Activated CD4-positive, alpha-beta memory T cell treated with anti-CD3 and anti-CD28 coated beads, Interleukin-2, amount 10 ng/mL, durations not matched to agents 7 days and 5 days (primary cell): ENCODE data around the gene KIR3DL3. TPM values are rescaled to one million over a fixed set of nuclear protein-coding genes. Genes with fewer than 3 reads are reported as not detected.
"Not testable (repeated sequence)": the region's sequence is repeated elsewhere in the genome, so short reads cannot be mapped to it uniquely, and the experiment has no call there.

ENCODE experiments used
- CTCF ChIA-PET: fragments of 350-600 bp; sonication (Branson Sonifier 250); formaldehyde crosslinking; loops from one replicate; lab custom pipeline; 2021; ENCODE audit warnings: antibody characterized with exemption, inconsistent platforms; lab: Charles Lee
- POLR2A ChIA-PET: fragments of 350-600 bp; sonication (Branson Sonifier 250); formaldehyde crosslinking; loops from one replicate; lab custom pipeline; 2021; ENCODE audit warnings: antibody characterized with exemption; lab: Charles Lee
- DNase-seq: peaks from one replicate; pipeline ENCODE4 v3.0.0-alpha.2; 2020
- H3K27ac Mint-ChIP-seq: one replicate; pipeline ENCODE4 v1.8.0; 2021; ENCODE audit warnings: mild to moderate bottlenecking, mixed read lengths
- H3K27me3 Mint-ChIP-seq: one replicate; pipeline ENCODE4 v1.8.0; 2021; ENCODE audit warnings: mixed read lengths
- H3K36me3 Mint-ChIP-seq: one replicate; pipeline ENCODE4 v1.8.0; 2021; ENCODE audit warnings: low read depth, mixed read lengths
- H3K4me1 Mint-ChIP-seq: one replicate; pipeline ENCODE4 v1.8.0; 2021; ENCODE audit warnings: mixed read lengths
- H3K4me3 Mint-ChIP-seq: one replicate; pipeline ENCODE4 v1.8.0; 2021; ENCODE audit warnings: mild to moderate bottlenecking, mixed read lengths
- H3K9me3 Mint-ChIP-seq: one replicate; pipeline ENCODE4 v1.8.0; 2021; ENCODE audit warnings: mixed read lengths
- total RNA-seq, 2 experiments: library from RNA; stranded (reverse); gene quantifications; one replicate each; pipeline ENCODE4 v1.2.3, GENCODE V29; 2021

The KIR3DL3 gene
- total RNA-seq = not detected

DNA sequence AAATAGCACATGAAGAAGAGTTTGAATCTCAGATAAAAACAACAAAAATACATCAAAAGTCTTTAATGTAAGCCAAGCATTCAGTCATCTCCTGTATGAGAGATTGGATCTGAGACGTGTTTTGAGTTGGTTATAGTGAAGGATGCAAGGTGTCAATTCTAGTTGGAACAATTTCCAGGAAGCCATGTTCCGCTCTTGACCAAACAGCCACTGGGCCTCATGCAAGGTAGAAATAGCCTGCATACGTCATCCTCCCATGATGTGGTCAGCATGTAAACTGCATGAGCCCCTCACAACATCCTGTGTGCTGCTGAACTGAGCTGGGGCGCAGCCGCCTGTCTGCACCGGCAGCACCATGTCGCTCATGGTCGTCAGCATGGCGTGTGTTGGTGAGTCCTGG, at the start of gene KIR3DL3:
Gene KIR3DL3, plus strand, starts transcription at position 301 of the 400 bp plus-strand sequence. Its CDS starts 55 bp downstream, at position 356.
- CTCF ChIA-PET = no interaction called here
- DNase-seq = no peak
- peaks cover 10% of the 10 kb centered on the region for H3K9me3 Mint-ChIP-seq
- POLR2A ChIA-PET = no interaction called here
- H3K4me3 Mint-ChIP-seq = no peak within 1 kb of the TSS
- no peaks in the 10 kb centered on the region for H3K4me1 Mint-ChIP-seq
- H3K27me3 Mint-ChIP-seq = peaks cover 3% of the 10 kb centered on the region
- H3K36me3 Mint-ChIP-seq = no peaks in the 10 kb centered on the region
- H3K27ac Mint-ChIP-seq = no peak within 1 kb of the TSS

DNA sequence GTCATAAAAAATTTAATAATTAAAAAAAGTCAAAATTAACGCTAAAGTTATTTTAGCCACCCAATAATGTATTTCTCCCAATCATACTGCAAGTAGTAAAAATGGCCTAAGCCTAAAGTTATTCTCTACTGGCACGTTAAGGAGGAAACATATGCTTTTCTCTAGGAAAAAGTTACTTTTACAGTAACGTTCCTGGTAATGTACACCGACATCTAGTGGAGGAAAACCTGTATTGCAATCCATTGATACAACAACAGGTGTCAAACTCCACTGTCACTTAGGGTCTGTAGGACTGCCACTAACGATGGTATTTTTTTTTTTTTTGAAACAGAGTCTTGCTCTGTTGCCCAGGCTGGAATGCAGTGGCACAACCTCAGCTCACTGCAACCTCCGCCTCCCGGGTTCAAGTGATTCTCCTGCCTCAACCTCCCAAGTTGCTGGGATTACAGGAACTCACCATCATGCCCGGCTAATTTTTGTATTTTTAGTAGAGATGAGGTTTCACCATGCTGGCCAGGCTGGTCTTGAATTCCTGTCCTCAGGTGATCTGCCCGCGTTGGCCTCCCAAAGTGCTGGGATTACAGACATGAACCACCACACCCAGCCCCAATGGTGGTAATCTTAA, 47.9 kb upstream of the KIR3DL3 start:
- H3K4me3 Mint-ChIP-seq, H3K4me1 Mint-ChIP-seq, DNase-seq, H3K27ac Mint-ChIP-seq, H3K27me3 Mint-ChIP-seq, H3K36me3 Mint-ChIP-seq, H3K9me3 Mint-ChIP-seq, POLR2A ChIA-PET: not testable (repeated sequence)
- CTCF ChIA-PET = interaction anchor here (0.9 to 6.7 kb wide), 5 partner anchors 23 to 197 kb away, joined by 3 to 89 read pairs (median 12); no protein-coding TSS in a partner anchor

DNA sequence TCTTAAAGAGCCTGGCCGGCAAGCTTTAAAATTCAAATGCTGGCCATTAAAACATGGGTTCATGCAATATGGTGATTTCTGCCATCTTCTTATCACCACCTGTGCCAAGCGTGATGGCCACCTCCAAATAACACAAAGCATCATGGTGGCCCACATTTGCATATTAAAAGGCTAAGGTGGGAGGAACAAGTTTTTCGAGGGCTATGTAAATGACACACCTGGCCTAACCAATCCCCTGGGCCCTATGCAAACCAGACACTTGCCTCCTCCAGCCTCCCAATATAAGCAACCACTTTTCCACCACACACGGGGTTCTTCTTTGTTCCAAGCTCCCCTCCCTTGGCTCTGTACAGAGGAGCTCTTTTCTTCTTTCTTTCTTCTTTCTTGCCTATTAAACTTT, 47.0 kb upstream of the KIR3DL3 start:
- ChIA-PET CTCF (interaction anchor here (0.7 to 6.7 kb wide), 5 partner anchors 13 to 198 kb away, joined by 3 to 89 read pairs (median 4); no protein-coding TSS in a partner anchor), POLR2A (no interaction called here)
- Mint-ChIP-seq H3K27ac (no peak overlapping the region), H3K9me3 (no peaks in the 10 kb centered on the region), H3K27me3 (peaks cover 10% of the 10 kb centered on the region), H3K4me1 (no peaks in the 10 kb centered on the region), H3K36me3 (no peaks in the 10 kb centered on the region), H3K4me3 (no peak overlapping the region)
- DNase-seq = no peak

DNA sequence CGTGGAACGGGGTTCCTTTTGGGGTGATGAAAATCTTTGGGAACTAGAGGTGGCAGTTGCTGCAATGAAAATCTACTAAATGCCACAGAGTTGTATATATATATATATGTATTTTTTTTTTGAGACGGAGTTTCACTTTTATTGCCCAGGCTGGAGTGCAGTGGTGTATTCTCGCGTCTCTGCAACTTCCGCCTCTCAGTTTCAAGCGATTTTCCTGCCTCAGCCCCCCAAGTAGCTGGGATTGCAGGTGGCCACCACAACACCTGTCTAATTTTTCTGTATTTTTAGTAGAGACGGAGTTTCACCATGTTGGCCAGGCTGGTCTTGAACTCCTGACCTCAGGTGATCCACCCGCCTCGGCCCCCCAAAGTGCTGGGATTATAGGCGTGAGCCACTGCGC, 42.6 kb upstream of the KIR3DL3 start:
- H3K9me3 Mint-ChIP-seq, H3K4me1 Mint-ChIP-seq, H3K36me3 Mint-ChIP-seq, DNase-seq, POLR2A ChIA-PET, H3K27ac Mint-ChIP-seq, H3K4me3 Mint-ChIP-seq, CTCF ChIA-PET: not testable (repeated sequence)
- H3K27me3 Mint-ChIP-seq = peaks cover 10% of the 10 kb centered on the region

DNA sequence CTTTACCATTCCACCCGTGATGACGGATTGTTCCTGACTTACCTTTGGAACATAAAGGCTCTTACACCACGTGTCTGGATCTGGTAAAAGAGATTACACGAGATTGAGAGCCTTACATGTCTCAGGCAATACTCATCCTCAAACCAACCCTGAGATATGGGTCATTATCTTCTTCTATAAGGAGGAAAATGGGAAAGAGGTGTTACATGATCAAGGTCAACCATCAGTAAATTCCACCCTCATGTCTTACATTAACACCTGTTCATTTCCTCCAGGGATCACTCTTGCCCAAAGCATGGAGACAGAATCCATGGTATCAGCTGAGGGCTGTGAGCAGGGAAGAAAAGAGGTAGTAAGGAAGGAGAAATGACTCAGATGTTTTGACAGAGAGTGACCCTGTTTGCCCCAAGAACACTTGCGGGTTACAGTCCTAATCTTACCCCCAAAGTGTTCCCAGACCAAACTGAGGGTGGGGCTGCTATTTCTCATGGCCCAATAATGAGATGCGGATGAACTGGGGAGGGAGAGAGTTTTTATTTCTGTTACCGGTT, 41.9 kb upstream of the KIR3DL3 start:
- no peak overlapping the region for H3K27ac Mint-ChIP-seq
- H3K4me3 Mint-ChIP-seq = no peak overlapping the region
- peaks cover 10% of the 10 kb centered on the region for H3K27me3 Mint-ChIP-seq
- no peaks in the 10 kb centered on the region for H3K36me3 Mint-ChIP-seq
- ChIA-PET POLR2A (no interaction called here), CTCF (interaction anchor here (1.7 to 2.9 kb wide), 4 partner anchors 9 to 204 kb away, joined by 3 to 28 read pairs (median 4); no protein-coding TSS in a partner anchor)
- no peaks in the 10 kb centered on the region for H3K4me1 Mint-ChIP-seq
- no peaks in the 10 kb centered on the region for H3K9me3 Mint-ChIP-seq
- no peak for DNase-seq

DNA sequence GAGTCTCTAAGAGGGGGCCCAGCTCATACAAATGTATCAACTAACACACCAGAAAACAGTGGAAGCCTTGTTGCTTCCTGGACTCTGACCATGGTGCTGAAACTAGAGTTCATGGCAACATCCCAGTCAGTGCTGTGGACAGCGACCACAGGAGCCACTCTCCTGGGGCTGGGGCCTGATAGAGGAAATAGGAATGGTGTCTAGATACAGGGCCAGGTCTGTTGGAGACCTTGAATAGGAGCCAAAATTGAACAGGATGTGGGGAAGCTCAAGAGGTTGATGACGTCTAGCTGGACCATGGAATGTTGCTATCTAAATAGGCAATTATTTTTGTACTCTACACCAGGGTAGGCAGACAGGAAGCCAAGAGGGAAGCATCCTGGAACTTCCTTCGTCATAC, 39.7 kb upstream of the KIR3DL3 start:
- CTCF ChIA-PET = interaction anchor here (1.2 to 2.9 kb wide), 2 partner anchors 11 to 206 kb away, joined by 4 to 28 read pairs; no protein-coding TSS in a partner anchor
- no peak overlapping the region for H3K4me3 Mint-ChIP-seq
- H3K4me1 Mint-ChIP-seq = no peaks in the 10 kb centered on the region
- H3K27ac Mint-ChIP-seq = no peak overlapping the region
- peak; percentile 25 for DNase-seq
- no peaks in the 10 kb centered on the region for H3K36me3 Mint-ChIP-seq
- POLR2A ChIA-PET = no interaction called here
- H3K27me3 Mint-ChIP-seq = peaks cover 11% of the 10 kb centered on the region
- no peaks in the 10 kb centered on the region for H3K9me3 Mint-ChIP-seq

DNA sequence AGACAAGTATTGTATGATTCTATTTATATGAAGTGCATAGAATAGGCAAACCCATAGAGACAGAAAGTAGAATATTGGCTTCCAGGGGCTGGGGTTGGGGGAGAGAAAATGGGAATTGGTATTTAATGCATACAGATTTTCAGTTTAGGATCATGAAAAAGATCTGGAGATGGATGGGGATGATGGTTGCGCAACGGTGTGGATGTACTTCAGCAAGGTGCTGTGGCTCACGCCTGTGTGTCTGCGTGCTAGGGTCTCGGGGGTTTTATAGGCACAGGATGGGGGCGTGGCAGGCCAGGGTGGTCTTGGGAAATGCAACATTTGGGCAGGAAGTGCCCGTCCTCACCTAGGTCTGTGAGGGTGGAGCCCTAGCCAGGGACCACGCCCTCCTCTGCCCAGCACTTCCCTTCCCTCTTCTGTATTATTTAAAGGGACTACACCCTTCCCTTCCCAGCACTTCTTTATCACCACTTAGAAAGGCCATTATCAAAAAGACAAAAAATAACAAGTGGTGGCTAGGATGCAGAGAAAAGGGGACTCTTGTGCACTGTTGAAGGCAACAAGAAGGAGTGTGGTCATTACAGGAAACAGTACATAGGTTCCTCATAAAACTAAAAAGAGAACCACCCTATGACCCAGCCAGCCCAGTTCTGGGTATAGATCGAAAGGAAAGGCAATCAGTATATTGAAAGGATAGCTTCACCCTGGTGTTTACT, 32.5 kb upstream of the KIR3DL3 start:
- ChIA-PET POLR2A (no interaction called here), CTCF (no interaction called here)
- Mint-ChIP-seq H3K9me3 (no peaks in the 10 kb centered on the region), H3K27ac (no peak overlapping the region), H3K4me1 (peaks cover 14% of the 10 kb centered on the region), H3K36me3 (no peaks in the 10 kb centered on the region), H3K4me3 (no peak overlapping the region), H3K27me3 (peaks cover 7% of the 10 kb centered on the region)
- no peak for DNase-seq

DNA sequence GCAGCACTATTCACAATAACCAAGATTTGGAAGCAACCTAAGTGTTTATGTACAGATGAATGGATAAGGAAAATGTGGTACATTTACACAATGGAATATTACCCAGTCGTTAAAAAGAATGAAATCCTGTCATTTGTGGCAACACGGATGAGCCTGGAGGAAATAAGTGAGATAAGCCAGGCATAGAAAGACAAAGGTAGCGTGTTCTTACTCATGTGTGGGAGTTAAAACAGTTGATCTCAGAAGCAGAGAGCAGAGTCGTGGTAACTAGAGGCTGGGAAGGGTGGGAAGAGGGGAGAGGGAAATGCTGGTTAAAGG, 32.0 kb upstream of the KIR3DL3 start:
- Mint-ChIP-seq H3K36me3 (no peaks in the 10 kb centered on the region), H3K27ac (no peak overlapping the region), H3K27me3 (peaks cover 7% of the 10 kb centered on the region), H3K9me3 (no peaks in the 10 kb centered on the region), H3K4me1 (peaks cover 14% of the 10 kb centered on the region), H3K4me3 (no peak overlapping the region)
- CTCF ChIA-PET = no interaction called here
- no peak for DNase-seq
- POLR2A ChIA-PET = no interaction called here

DNA sequence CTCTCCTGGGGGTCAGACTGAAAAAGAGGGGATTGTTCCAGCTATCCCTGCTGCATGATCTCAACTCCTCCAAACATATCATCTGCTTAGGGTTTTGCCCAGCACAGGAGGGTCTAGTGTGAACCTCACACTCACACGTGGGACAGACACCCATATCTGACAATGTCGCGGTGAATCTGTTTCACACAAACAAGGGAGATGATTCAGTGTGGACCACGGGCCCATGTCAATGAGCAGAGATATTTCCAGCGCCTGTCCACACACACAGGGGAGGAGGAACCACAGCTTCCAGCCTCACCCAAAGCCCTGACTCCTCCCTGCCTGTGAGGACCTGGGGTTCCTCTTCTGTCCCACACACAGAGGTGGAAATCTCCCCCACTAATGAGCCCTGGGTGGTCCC, 29.6 kb upstream of the KIR3DL3 start:
- CTCF ChIA-PET = interaction anchor here (1.1 kb wide), 1 partner anchor 20 kb away, joined by 3 read pairs; no protein-coding TSS in a partner anchor
- no peaks in the 10 kb centered on the region for H3K36me3 Mint-ChIP-seq
- H3K9me3 Mint-ChIP-seq = no peaks in the 10 kb centered on the region
- H3K27ac Mint-ChIP-seq = no peak overlapping the region
- POLR2A ChIA-PET = no interaction called here
- peaks cover 5% of the 10 kb centered on the region for H3K27me3 Mint-ChIP-seq
- no peak overlapping the region for H3K4me3 Mint-ChIP-seq
- no peak for DNase-seq
- peaks cover 14% of the 10 kb centered on the region for H3K4me1 Mint-ChIP-seq

DNA sequence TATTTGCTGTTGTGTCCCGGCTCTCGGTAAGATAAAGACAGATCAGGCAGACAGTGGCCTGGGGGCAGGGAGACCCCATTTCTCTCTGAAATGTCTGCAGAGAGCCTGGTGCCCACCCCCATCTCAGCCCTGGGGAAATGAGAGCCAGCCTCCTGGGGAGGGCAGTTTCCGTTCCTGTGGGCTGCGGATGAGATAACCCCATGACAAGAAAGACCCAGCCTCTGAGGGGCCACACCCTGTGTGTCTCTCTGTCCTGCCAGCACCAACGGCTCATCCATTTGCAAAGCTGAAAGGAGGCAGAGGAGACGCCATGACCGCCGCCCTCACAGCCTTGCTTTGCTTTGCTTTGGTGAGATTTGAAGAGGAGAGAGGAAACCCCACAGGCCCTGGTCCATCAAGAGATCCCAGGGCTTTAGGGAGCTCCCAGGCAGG, 28.1 kb upstream of the KIR3DL3 start:
- Mint-ChIP-seq H3K27ac (no peak overlapping the region), H3K36me3 (no peaks in the 10 kb centered on the region), H3K4me3 (peak overlapping the region; percentile 41), H3K27me3 (peaks cover 5% of the 10 kb centered on the region), H3K4me1 (peaks cover 14% of the 10 kb centered on the region), H3K9me3 (no peaks in the 10 kb centered on the region)
- no peak for DNase-seq
- CTCF ChIA-PET = no interaction called here
- POLR2A ChIA-PET = no interaction called here

DNA sequence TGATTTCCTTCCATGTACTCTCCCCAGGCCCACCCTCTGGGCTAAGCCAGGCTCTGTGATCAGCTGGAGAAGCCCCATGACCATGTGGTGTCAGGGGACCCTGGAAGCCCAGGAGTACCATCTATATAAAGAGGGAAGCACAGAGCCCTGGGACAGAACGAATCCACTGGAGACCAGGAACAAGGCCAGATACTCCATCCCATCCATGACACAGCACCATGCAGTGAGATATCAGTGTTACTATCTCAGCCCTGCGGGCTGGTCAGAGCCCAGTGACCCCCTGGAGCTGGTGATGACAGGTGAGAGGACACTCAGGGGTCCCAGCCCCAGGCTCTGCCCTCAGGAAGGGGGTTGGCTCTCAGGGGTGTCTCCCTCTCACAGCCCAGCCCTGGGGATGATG, 27.5 kb upstream of the KIR3DL3 start:
- H3K27me3 Mint-ChIP-seq = peaks cover 2% of the 10 kb centered on the region
- DNase-seq = no peak
- ChIA-PET POLR2A (no interaction called here), CTCF (interaction anchor here (0.6 kb wide), 1 partner anchor 366 kb away, joined by 3 read pairs; no protein-coding TSS in a partner anchor)
- no peak overlapping the region for H3K4me3 Mint-ChIP-seq
- H3K27ac Mint-ChIP-seq = no peak overlapping the region
- no peaks in the 10 kb centered on the region for H3K36me3 Mint-ChIP-seq
- H3K9me3 Mint-ChIP-seq = no peaks in the 10 kb centered on the region
- peaks cover 9% of the 10 kb centered on the region for H3K4me1 Mint-ChIP-seq

DNA sequence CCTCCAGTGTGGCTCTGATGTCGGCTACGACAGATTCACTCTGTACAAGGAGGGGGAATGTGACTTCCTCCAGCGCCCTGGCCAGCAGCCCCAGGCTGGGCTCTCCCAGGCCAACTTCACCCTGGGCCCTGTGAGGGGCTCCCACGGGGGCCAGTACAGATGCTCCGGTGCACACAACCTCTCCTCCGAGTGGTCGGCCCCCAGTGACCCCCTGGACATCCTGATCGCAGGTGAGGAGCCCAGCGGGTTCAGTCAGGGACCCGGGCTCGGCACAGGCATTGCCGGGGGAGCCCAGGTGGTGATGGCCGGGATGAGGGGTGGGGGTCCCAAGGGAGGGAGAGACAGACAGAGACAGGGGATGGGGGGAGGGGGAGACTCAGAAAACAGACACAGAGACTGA, 26.5 kb upstream of the KIR3DL3 start:
- H3K36me3 Mint-ChIP-seq, H3K4me1 Mint-ChIP-seq, H3K27me3 Mint-ChIP-seq, H3K27ac Mint-ChIP-seq, DNase-seq, H3K4me3 Mint-ChIP-seq, CTCF ChIA-PET, POLR2A ChIA-PET, H3K9me3 Mint-ChIP-seq: not testable (repeated sequence)

DNA sequence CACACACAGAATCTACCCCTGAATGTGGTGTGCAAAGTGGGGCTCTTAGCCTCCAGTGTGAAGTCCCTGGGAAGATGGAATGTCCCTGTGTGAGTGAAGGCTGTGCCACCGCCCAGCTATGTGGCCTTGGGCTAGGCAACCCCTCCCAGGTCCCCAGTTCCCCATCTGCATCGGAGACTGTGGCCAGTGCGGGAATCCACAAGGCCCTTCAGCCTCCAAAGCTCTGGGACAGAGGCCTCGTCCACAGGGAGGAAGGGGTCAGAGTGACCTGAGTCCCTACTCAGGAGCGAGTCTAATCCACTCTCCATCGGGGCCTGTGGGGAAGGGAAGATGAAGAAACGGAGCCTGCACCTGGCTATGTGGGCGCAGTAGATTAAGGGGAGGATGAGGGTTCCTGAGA, 19.3 kb upstream of the KIR3DL3 start:
- Mint-ChIP-seq H3K36me3 (no peaks in the 10 kb centered on the region), H3K27ac (no peak overlapping the region), H3K27me3 (peaks cover 5% of the 10 kb centered on the region), H3K4me3 (no peak overlapping the region), H3K4me1 (peaks cover 16% of the 10 kb centered on the region), H3K9me3 (no peaks in the 10 kb centered on the region)
- ChIA-PET CTCF (no interaction called here), POLR2A (no interaction called here)
- DNase-seq = no peak
